ENCODE data around the gene D2HGDH. TPM values are rescaled to one million over a fixed set of nuclear protein-coding genes. Genes with fewer than 3 reads are reported as not detected.

The D2HGDH gene
- total RNA-seq, 1 experiment from 2014 or later, result 30.7 TPM

DNA sequence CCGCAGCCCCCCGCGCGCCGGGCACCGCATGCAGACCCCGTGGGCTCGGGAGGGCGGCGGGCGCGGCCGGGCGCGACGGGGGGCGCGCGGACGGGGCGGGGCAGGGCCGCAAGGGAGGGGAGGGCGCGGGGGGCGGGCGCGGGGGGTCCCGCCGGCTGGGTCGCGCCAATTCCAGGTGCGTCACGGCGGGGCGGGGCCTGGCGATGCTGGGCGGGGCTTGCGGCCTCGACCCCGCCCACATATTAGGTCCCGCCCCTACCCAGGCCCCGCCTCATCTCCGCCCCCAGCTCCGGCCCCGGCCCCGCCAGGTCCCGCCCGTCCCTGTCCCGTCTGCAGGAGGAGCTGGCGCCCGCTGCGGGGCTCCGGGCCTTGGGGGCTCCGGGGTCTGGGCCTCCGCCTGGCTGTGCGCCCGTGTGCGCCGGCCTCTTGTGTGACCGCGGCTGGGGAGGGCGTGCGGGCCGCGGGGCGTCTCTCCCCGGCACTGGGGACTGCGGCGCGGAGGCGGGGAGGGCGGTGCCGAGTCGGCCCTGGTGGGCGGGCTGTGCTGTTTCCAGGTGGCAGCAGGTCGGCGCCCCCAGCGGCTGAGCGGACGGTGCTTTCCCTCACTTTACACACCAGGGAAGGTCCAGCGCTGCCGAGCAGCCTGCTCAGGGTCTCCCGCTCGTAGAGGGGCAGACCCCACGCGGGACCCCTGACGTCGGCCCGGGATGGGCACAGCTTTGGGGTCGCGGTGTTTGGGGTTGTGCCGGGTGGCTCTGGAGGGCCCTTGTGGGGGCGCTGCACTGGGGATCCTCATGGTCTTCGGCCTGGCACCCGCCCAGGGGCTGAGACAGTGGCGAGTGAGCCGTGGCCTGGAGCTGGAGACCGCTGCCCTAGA lies 32.0 kb upstream of the D2HGDH start:
- no peak for TF ChIP-seq EZH2 (IDR thresholded peaks at IDR 0.05; ENCODE audit: borderline replicate concordance, low read depth, low read length, poor library complexity, severe bottlenecking)
- TF ChIP-seq CTCF (conservative IDR thresholded peaks at IDR 0.05; ENCODE audit: low read depth, low read length), result peak; percentile 48
- Histone ChIP-seq H3K27me3 (replicated peaks; ENCODE audit: insufficient read depth, low read depth, low read length, poor library complexity) (no peaks in the 10 kb centered on the region), H3K27ac (ENCODE audit: low read depth, low read length, poor library complexity, severe bottlenecking) (peak overlapping the region; percentile 98), H3K4me1 (ENCODE audit: insufficient read depth, low read length, poor library complexity, severe bottlenecking) (peaks cover 9% of the 10 kb centered on the region), H3K9me3 (ENCODE audit: low read depth, low read length, poor library complexity, severe bottlenecking) (peaks cover 11% of the 10 kb centered on the region), H3K36me3 (ENCODE audit: insufficient read depth, low read length, poor library complexity, severe bottlenecking) (peaks cover 25% of the 10 kb centered on the region), H3K4me3 (ENCODE audit: low read depth, low read length, poor library complexity, severe bottlenecking) (peak overlapping the region; percentile 94)
- ChIA-PET POLR2A (ENCODE audit: low non-redundant PET) (interaction anchor here (0.6 to 1.6 kb wide), 3 partner anchors 14 to 65 kb away, joined by 3 to 8 read pairs (median 6); partner anchors contain the start of gene DTYMK), CTCF (interaction anchor here (0.6 to 1.1 kb wide), 2 partner anchors 11 to 16 kb away, joined by 3 to 4 read pairs; partner anchors contain the start of gene DTYMK)
- BruUV-seq (replicated peaks), result no TSS peak
- intact Hi-C loops (cut with micrococcal nuclease; ENCODE audit: unreplicated experiment), result loop anchor here (10.0 kb wide), 1 partner anchor 182 kb away; no protein-coding TSS in a partner anchor
- DNase-seq (ENCODE audit: low spot score), result peak; percentile 76

DNA sequence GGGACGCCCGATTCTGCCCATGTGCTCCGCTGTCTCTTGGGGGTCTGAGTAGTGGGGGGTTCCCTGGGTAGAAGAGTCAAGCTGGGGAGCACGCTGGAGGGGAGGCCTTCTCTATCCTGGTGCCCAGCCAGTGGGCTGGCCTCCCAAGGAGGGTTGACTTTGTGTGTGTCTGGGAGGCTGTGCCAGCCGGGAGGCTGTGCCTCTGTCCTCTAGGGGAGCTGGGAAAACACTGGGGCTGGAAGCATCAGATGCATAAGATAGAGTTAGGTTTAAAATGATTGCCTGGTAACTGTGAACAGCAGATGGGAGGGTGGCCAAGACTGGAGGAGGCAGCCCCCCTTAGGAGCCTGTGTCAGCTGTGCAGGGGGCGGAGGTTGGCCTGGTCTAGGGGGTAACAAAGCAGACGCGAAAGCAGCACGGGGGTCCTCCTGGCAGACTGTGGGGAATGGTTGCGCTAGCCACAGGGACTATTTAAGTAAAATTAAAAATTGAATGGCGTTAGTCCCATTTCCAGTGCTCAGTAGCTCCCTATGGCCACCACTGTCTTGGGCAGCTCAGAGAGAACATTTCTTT lies 31.3 kb upstream of the D2HGDH start:
- intact Hi-C loops (cut with micrococcal nuclease; ENCODE audit: unreplicated experiment), result loop anchor here (10.0 kb wide), 1 partner anchor 182 kb away; no protein-coding TSS in a partner anchor
- ChIA-PET CTCF (no interaction called here), POLR2A (ENCODE audit: low non-redundant PET) (no interaction called here)
- TF ChIP-seq EZH2 (IDR thresholded peaks at IDR 0.05; ENCODE audit: borderline replicate concordance, low read depth, low read length, poor library complexity, severe bottlenecking), result no peak
- no peak for TF ChIP-seq CTCF (conservative IDR thresholded peaks at IDR 0.05; ENCODE audit: low read depth, low read length)
- Histone ChIP-seq H3K27ac (ENCODE audit: low read depth, low read length, poor library complexity, severe bottlenecking) (peak overlapping the region; percentile 72), H3K36me3 (ENCODE audit: insufficient read depth, low read length, poor library complexity, severe bottlenecking) (peaks cover 33% of the 10 kb centered on the region), H3K4me3 (ENCODE audit: low read depth, low read length, poor library complexity, severe bottlenecking) (peak overlapping the region; percentile 94), H3K27me3 (replicated peaks; ENCODE audit: insufficient read depth, low read depth, low read length, poor library complexity) (no peaks in the 10 kb centered on the region), H3K9me3 (ENCODE audit: low read depth, low read length, poor library complexity, severe bottlenecking) (peaks cover 11% of the 10 kb centered on the region), H3K4me1 (ENCODE audit: insufficient read depth, low read length, poor library complexity, severe bottlenecking) (peaks cover 9% of the 10 kb centered on the region)
- peak; percentile 48 for DNase-seq (ENCODE audit: low spot score)
- BruUV-seq (replicated peaks), result no TSS peak

GRCh38 chr2:241706537-241706936 lies 27.9 kb upstream of the D2HGDH start:
- no TSS peak for BruUV-seq (replicated peaks)
- peak; percentile 34 for DNase-seq (ENCODE audit: low spot score)
- Histone ChIP-seq H3K36me3 (ENCODE audit: insufficient read depth, low read length, poor library complexity, severe bottlenecking) (peaks cover 62% of the 10 kb centered on the region), H3K27me3 (replicated peaks; ENCODE audit: insufficient read depth, low read depth, low read length, poor library complexity) (no peaks in the 10 kb centered on the region), H3K4me1 (ENCODE audit: insufficient read depth, low read length, poor library complexity, severe bottlenecking) (peaks cover 3% of the 10 kb centered on the region), H3K27ac (ENCODE audit: low read depth, low read length, poor library complexity, severe bottlenecking) (no peak overlapping the region), H3K9me3 (ENCODE audit: low read depth, low read length, poor library complexity, severe bottlenecking) (peaks cover 11% of the 10 kb centered on the region), H3K4me3 (ENCODE audit: low read depth, low read length, poor library complexity, severe bottlenecking) (no peak overlapping the region)
- POLR2A ChIA-PET (ENCODE audit: low non-redundant PET), result no interaction called here
- TF ChIP-seq CTCF (conservative IDR thresholded peaks at IDR 0.05; ENCODE audit: low read depth, low read length), result no peak
- CTCF ChIA-PET, result no interaction called here
- intact Hi-C loops (cut with micrococcal nuclease; ENCODE audit: unreplicated experiment), result loop anchor here (10.0 kb wide), 1 partner anchor 178 kb away; no protein-coding TSS in a partner anchor
